AG04450 (cell line): ENCODE measurements around the gene PLXNA2. TPM values are rescaled to one million over a fixed set of nuclear protein-coding genes. Genes with fewer than 3 reads are reported as not detected.

Source experiments
- CTCF ChIA-PET: fragments of 300-600, 350-600 bp; formaldehyde crosslinking; extraction: SDS; loops from one replicate; lab custom pipeline; 2022; ENCODE audit warnings: antibody characterized with exemption, inconsistent platforms; lab: Charles Lee
- POLR2A ChIA-PET: fragments of 350-600 bp; formaldehyde crosslinking; extraction: SDS; loops from one replicate; lab custom pipeline; 2021; ENCODE audit warnings: antibody characterized with exemption, inconsistent platforms; lab: Yijun Ruan, JAX
- DNase-seq: peaks from one replicate; pipeline ENCODE4 v3.0.0-alpha.2; 2011; ENCODE audit warnings: low read depth, low spot score
- H3K27ac ChIP-seq: one replicate; pipeline ENCODE4 v1.5.1; 2012; ENCODE audit warnings: low read depth, low read length, control low read depth
- H3K27me3 ChIP-seq: one replicate; pipeline ENCODE4 v1.6.0; 2012; ENCODE audit warnings: low read length; ENCODE audit not compliant: control insufficient read depth, insufficient read depth
- H3K4me3 ChIP-seq: 2 replicates; pipeline ENCODE4 v1.5.1; 2011; ENCODE audit warnings: mild to moderate bottlenecking, low read depth, low read length, control low read depth
- H3K9me3 ChIP-seq: 2 replicates; pipeline ENCODE4 v1.5.1; 2012; ENCODE audit warnings: low read length; ENCODE audit not compliant: control insufficient read depth, insufficient read depth
- CTCF ChIP-seq: IDR thresholded peaks from 2 replicates; pipeline ENCODE4 v1.5.1; 2011; ENCODE audit warnings: low read depth, low read length, control low read depth, inconsistent platforms
- polyA plus RNA-seq: library from polyadenylated mRNA; depleted of rRNA; stranded (reverse); fragments of >200 nt; gene quantifications from 2 replicates; pipeline ENCODE4 v1.2.3, GENCODE V29; 2011

PLXNA2 gene
- polyA plus RNA-seq, 1 experiment: 0.10 TPM

DNA sequence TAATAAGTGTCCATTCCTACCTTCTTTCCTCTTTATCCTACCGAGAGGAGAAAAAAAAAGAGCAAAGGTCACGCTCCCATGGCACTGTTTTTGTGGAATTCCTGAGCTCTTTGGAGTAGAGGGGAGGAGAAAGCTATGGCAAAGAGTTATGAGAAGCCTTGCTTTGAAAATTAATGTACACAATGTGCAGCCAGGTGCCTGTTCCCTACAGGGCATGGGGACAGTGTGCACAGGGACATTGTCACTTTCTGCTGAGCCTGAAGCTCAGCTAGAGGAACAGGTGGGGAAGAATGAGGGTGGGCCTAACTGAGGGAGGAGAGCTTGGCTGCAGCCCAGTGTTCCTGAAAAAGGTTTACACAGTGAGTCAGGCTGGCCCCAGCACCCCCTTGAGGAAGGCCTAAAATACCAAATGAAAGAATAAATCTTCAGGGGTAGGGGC, 66.1 kb downstream of the PLXNA2 start:
- no peak for DNase-seq
- Histone ChIP-seq H3K27ac (no peak overlapping the region), H3K4me3 (no peak overlapping the region), H3K27me3 (no peaks in the 10 kb centered on the region), H3K9me3 (no peaks in the 10 kb centered on the region)
- ChIA-PET POLR2A (no interaction called here), CTCF (interaction anchor here (0.6 kb wide), 1 partner anchor 1327 kb away, joined by 3 read pairs; no protein-coding TSS in a partner anchor)
- no peak for TF ChIP-seq CTCF

- Histone ChIP-seq H3K9me3 (no peaks in the 10 kb centered on the region), H3K4me3 (no peak overlapping the region), H3K27me3 (no peaks in the 10 kb centered on the region), H3K27ac (no peak overlapping the region)
- ChIA-PET CTCF (no interaction called here), POLR2A (no interaction called here)
- DNase-seq: no peak
- no peak for TF ChIP-seq CTCF
Measured at GRCh38 chr1:208177656-208178055, 66.5 kb downstream of the PLXNA2 start.

- no peak overlapping the region for H3K27ac ChIP-seq
- H3K4me3 ChIP-seq: no peak overlapping the region
- no peaks in the 10 kb centered on the region for H3K9me3 ChIP-seq
- no peaks in the 10 kb centered on the region for H3K27me3 ChIP-seq
- no peak for DNase-seq
- ChIA-PET CTCF (no interaction called here), POLR2A (no interaction called here)
- no peak for TF ChIP-seq CTCF
Measured at GRCh38 chr1:208176649-208177048, 67.5 kb downstream of the PLXNA2 start.

DNA sequence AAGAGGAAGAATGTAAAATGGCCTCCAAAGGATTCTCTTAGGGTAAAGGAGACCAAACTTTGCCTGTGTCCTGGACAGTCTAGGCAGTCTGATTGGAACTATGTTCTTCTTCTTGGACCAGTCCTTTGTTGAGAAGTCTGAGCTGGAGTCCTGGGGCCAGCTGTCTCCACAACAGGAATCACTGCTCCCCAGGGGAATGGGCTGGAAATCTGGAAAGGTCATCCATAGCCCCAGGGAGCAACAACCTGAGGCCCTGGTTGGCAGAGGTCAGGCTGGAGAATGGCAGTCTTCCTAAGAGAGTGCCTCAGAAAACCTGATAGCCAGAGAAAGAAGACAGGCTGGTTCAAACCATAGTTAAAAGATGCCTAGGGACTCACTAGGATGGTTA, 68.7 kb downstream of the PLXNA2 start:
- H3K27ac ChIP-seq: no peak overlapping the region
- H3K27me3 ChIP-seq: no peaks in the 10 kb centered on the region
- ChIA-PET CTCF (no interaction called here), POLR2A (no interaction called here)
- H3K4me3 ChIP-seq: no peak overlapping the region
- H3K9me3 ChIP-seq: no peaks in the 10 kb centered on the region
- no peak for DNase-seq
- no peak for TF ChIP-seq CTCF

DNA sequence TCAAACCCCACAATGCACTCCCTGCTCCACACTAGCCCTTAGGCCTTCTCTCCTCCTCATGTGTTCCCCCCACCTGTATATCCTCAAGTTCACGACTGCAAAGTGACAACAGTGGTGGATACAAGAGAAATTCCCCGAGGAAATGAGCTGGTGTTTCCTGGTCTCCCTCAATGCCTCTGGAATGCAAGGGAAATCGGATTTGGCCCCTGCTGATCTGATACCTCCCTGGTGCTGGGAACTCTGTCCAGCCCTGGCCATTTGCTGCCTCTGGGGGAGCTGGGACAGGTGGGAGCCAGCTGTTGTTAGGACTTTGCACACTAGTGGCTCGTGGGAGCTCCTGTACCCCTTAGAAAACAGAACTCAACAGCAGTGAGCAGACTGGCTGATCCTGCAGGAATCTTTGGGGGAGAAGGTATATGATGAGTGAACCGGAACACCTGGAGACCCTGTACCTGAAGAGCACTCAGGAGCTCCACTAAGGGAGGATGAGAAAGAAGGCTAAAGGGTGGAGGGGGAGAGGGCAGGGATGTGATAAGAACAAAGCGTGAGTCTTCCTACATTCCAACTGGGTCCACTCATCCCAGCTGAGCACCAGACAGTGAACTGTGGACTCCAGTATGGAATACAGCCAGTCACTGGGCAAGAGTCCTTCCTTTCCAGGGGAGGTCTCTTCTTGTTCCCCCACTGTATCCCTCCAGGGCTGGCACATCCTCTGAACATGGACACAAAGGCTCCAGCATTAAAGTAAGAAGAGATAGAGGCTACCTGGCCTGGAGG, 69.3 kb downstream of the PLXNA2 start:
- Histone ChIP-seq H3K27me3 (no peaks in the 10 kb centered on the region), H3K4me3 (no peak overlapping the region), H3K27ac (no peak overlapping the region), H3K9me3 (no peaks in the 10 kb centered on the region)
- POLR2A ChIA-PET: interaction anchor here (0.7 kb wide), 1 partner anchor 21 kb away, joined by 3 read pairs; no protein-coding TSS in a partner anchor
- DNase-seq: no peak
- no peak for TF ChIP-seq CTCF
- CTCF ChIA-PET: interaction anchor here (0.6 kb wide), 1 partner anchor 212 kb away, joined by 3 read pairs; no protein-coding TSS in a partner anchor
